Thymus (tissue), 11 donors: ENCODE data around the gene REC8. TPM values are rescaled to one million over a fixed set of nuclear protein-coding genes. Genes with fewer than 3 reads are reported as not detected.

Source experiments
- DNase-seq, 9 donors: peaks; one replicate each; pipeline ENCODE4 v3.0.0-alpha.2; 2013; ENCODE audit warnings: low spot score in 9 of 9, low read depth in 6 of 9, missing footprints in 1 of 9
- H3K27ac ChIP-seq, 2 donors: one replicate each; pipeline ENCODE4 v1.5.1; 2013; ENCODE audit warnings: control low read depth in 1 of 2, low read depth in 1 of 2, low read length in 1 of 2, mild to moderate bottlenecking in 1 of 2, moderate library complexity in 1 of 2
- H3K27me3 ChIP-seq, 2 donors: one replicate each; pipeline ENCODE4 v1.5.1; 2013; ENCODE audit warnings: low read length in 1 of 2; ENCODE audit not compliant: control insufficient read depth in 2 of 2, insufficient read depth in 1 of 2
- H3K36me3 ChIP-seq, 2 donors: one replicate each; pipeline ENCODE4 v1.5.1; 2013; ENCODE audit warnings: low read length in 1 of 2, mild to moderate bottlenecking in 1 of 2, moderate library complexity in 1 of 2; ENCODE audit not compliant: control insufficient read depth in 2 of 2, insufficient read depth in 2 of 2
- H3K4me1 ChIP-seq, 2 donors: one replicate each; pipeline ENCODE4 v1.5.1; 2013; ENCODE audit warnings: low read length in 2 of 2; ENCODE audit not compliant: control insufficient read depth in 2 of 2, insufficient read depth in 2 of 2
- H3K4me3 ChIP-seq, 2 donors: one replicate each; pipeline ENCODE4 v1.5.1; 2013; ENCODE audit warnings: low read length in 2 of 2, control low read depth in 1 of 2, mild to moderate bottlenecking in 1 of 2
- H3K9me3 ChIP-seq, 2 donors: one replicate each; pipeline ENCODE4 v1.5.1; 2013; ENCODE audit warnings: low read length in 1 of 2, mild to moderate bottlenecking in 1 of 2; ENCODE audit not compliant: control insufficient read depth in 2 of 2, insufficient read depth in 1 of 2
- WGBS: extraction: QIAGEN DNeasy Blood & Tissue Kit; methylation state at CpG from one replicate; pipeline ENCODE4 v1.1.7; 2013; 5-methylcytosine and 5-hydroxymethylcytosine counted together
- polyA plus RNA-seq: library from polyadenylated mRNA; stranded (reverse); fragments of 200-250 nt; gene quantifications from one replicate; pipeline ENCODE4 v1.2.3, GENCODE V29; 2013
- total RNA-seq: library from RNA; stranded (reverse); fragments of 120-200 nt; gene quantifications from one replicate; pipeline ENCODE4 v1.2.4, GENCODE V29; 2013
- donor health status: healthy.

REC8 gene
- total and polyA plus RNA-seq, 2 donors, result 17.7 to 47.8 TPM

- Histone ChIP-seq H3K27me3 (no peaks in the 10 kb centered on the region), H3K36me3 (peaks cover 3 to 6% of the 10 kb centered on the region in 2 donors), H3K4me3 (no peak overlapping the region), H3K4me1 (no peaks in the 10 kb centered on the region), H3K27ac (no peak overlapping the region), H3K9me3 (no peaks in the 10 kb centered on the region)
- DNase-seq, result no peak
- WGBS, result 95% methylated on average over 7 of the region's 7 CpGs
Observed at GRCh38 chr14:24224618-24225071, 52.8 kb downstream of the REC8 start.

- Histone ChIP-seq H3K9me3 (peaks cover 0 to 1% of the 10 kb centered on the region in 2 donors), H3K4me1 (peaks cover 6 to 7% of the 10 kb centered on the region in 2 donors), H3K4me3 (no peak overlapping the region), H3K27me3 (no peaks in the 10 kb centered on the region), H3K27ac (no peak overlapping the region), H3K36me3 (peaks cover 3 to 6% of the 10 kb centered on the region in 2 donors)
- DNase-seq, result no peak
- 100% methylated on average over 1 of the region's 1 CpG for WGBS
Observed at GRCh38 chr14:24226473-24226872, 54.6 kb downstream of the REC8 start.

- Histone ChIP-seq H3K9me3 (peaks cover 0 to 4% of the 10 kb centered on the region in 2 donors), H3K4me3 (no peak overlapping the region), H3K27me3 (no peaks in the 10 kb centered on the region), H3K27ac (no peak overlapping the region), H3K36me3 (peaks cover 3 to 6% of the 10 kb centered on the region in 2 donors), H3K4me1 (peaks cover 14 to 22% of the 10 kb centered on the region in 2 donors)
- no peak for DNase-seq
- WGBS, result 63% methylated on average over 1 of the region's 1 CpG
Observed at GRCh38 chr14:24228902-24229301, 57.0 kb downstream of the REC8 start.

Other genes starting within 250 kb of the REC8 start
Only the 30 nearest of the 32 such genes appear.
- gene DHRS4L2, start 183.2 kb upstream of the REC8 start, total RNA-seq, result 22.4 TPM
- 39.6 TPM for gene DHRS4L2, start 183.2 kb upstream of the REC8 start, polyA plus RNA-seq
- gene CARMIL3, start 120.1 kb upstream of the REC8 start, total RNA-seq, result 0.52 TPM
- gene CARMIL3, start 120.1 kb upstream of the REC8 start, polyA plus RNA-seq, result 0.89 TPM
- 0.05 TPM for gene CPNE6, start 100.5 kb upstream of the REC8 start, total RNA-seq
- gene CPNE6, start 100.5 kb upstream of the REC8 start, polyA plus RNA-seq, result 0.34 TPM
- gene PCK2, start 77.8 kb upstream of the REC8 start, total RNA-seq, result 6.7 TPM
- 11.6 TPM for gene PCK2, start 77.8 kb upstream of the REC8 start, polyA plus RNA-seq
- gene DCAF11, start 57.3 kb upstream of the REC8 start, total RNA-seq, result 66.7 TPM
- 36.6 TPM for gene DCAF11, start 57.3 kb upstream of the REC8 start, polyA plus RNA-seq
- 3.4 TPM for gene NRL, start 57.1 kb upstream of the REC8 start, total RNA-seq
- 4.7 TPM for gene NRL, start 57.1 kb upstream of the REC8 start, polyA plus RNA-seq
- gene FITM1, start 41.4 kb upstream of the REC8 start, total RNA-seq, result 0.80 TPM
- gene FITM1, start 41.4 kb upstream of the REC8 start, polyA plus RNA-seq, result 3.5 TPM
- gene PSME1, start 35.9 kb upstream of the REC8 start, total RNA-seq, result 280 TPM
- gene PSME1, start 35.9 kb upstream of the REC8 start, polyA plus RNA-seq, result 255 TPM
- 26.8 TPM for gene EMC9, start 30.5 kb upstream of the REC8 start, total RNA-seq
- gene EMC9, start 30.5 kb upstream of the REC8 start, polyA plus RNA-seq, result 40.8 TPM
- 387 TPM for gene PSME2, start 25.5 kb upstream of the REC8 start, total RNA-seq
- 420 TPM for gene PSME2, start 25.5 kb upstream of the REC8 start, polyA plus RNA-seq
- 44.9 TPM for gene RNF31, start 24.6 kb upstream of the REC8 start, total RNA-seq
- 105 TPM for gene RNF31, start 24.6 kb upstream of the REC8 start, polyA plus RNA-seq
- 117 TPM for gene IRF9, start 10.8 kb upstream of the REC8 start, total RNA-seq
- 167 TPM for gene IRF9, start 10.8 kb upstream of the REC8 start, polyA plus RNA-seq
- gene IPO4, start 16.7 kb downstream of the REC8 start, total RNA-seq, result 19.3 TPM
- gene IPO4, start 16.7 kb downstream of the REC8 start, polyA plus RNA-seq, result 12.1 TPM
- 18.2 TPM for gene TM9SF1, start 23.4 kb downstream of the REC8 start, total RNA-seq
- gene TM9SF1, start 23.4 kb downstream of the REC8 start, polyA plus RNA-seq, result 12.5 TPM
- gene TSSK4, start 33.6 kb downstream of the REC8 start, total RNA-seq, result not detected
- 0.02 TPM for gene TSSK4, start 33.6 kb downstream of the REC8 start, polyA plus RNA-seq
- 76.9 TPM for gene CHMP4A, start 41.4 kb downstream of the REC8 start, total RNA-seq
- 151 TPM for gene CHMP4A, start 41.4 kb downstream of the REC8 start, polyA plus RNA-seq
- gene MDP1, start 44.0 kb downstream of the REC8 start, total RNA-seq, result 47.9 TPM
- gene MDP1, start 44.0 kb downstream of the REC8 start, polyA plus RNA-seq, result 48.8 TPM
- gene NEDD8, start 60.3 kb downstream of the REC8 start, total RNA-seq, result 259 TPM
- 214 TPM for gene NEDD8, start 60.3 kb downstream of the REC8 start, polyA plus RNA-seq
- 67.0 TPM for gene GMPR2, start 60.8 kb downstream of the REC8 start, total RNA-seq
- 53.6 TPM for gene GMPR2, start 60.8 kb downstream of the REC8 start, polyA plus RNA-seq
- 68.8 TPM for gene TINF2, start 70.5 kb downstream of the REC8 start, total RNA-seq
- gene TINF2, start 70.5 kb downstream of the REC8 start, polyA plus RNA-seq, result 81.6 TPM
- 1.5 TPM for gene TGM1, start 91.1 kb downstream of the REC8 start, total RNA-seq
- gene TGM1, start 91.1 kb downstream of the REC8 start, polyA plus RNA-seq, result 41.0 TPM
- 14.8 TPM for gene RABGGTA, start 99.5 kb downstream of the REC8 start, total RNA-seq
- 40.4 TPM for gene RABGGTA, start 99.5 kb downstream of the REC8 start, polyA plus RNA-seq
- gene DHRS1, start 127.7 kb downstream of the REC8 start, total RNA-seq, result 10.2 TPM
- 59.6 TPM for gene DHRS1, start 127.7 kb downstream of the REC8 start, polyA plus RNA-seq
- 14.9 TPM for gene NOP9, start 127.8 kb downstream of the REC8 start, total RNA-seq
- 7.9 TPM for gene NOP9, start 127.8 kb downstream of the REC8 start, polyA plus RNA-seq
- gene CIDEB, start 135.9 kb downstream of the REC8 start, total RNA-seq, result 8.1 TPM
- 13.4 TPM for gene CIDEB, start 135.9 kb downstream of the REC8 start, polyA plus RNA-seq
- 5.5 TPM for gene LTB4R2, start 138.1 kb downstream of the REC8 start, total RNA-seq
- gene LTB4R2, start 138.1 kb downstream of the REC8 start, polyA plus RNA-seq, result 6.5 TPM
- gene LTB4R, start 139.4 kb downstream of the REC8 start, total RNA-seq, result 4.4 TPM
- gene LTB4R, start 139.4 kb downstream of the REC8 start, polyA plus RNA-seq, result 73.3 TPM
- gene ADCY4, start 163.0 kb downstream of the REC8 start, total RNA-seq, result 1.9 TPM
- gene ADCY4, start 163.0 kb downstream of the REC8 start, polyA plus RNA-seq, result 17.6 TPM
- 10.9 TPM for gene RIPK3, start 167.9 kb downstream of the REC8 start, total RNA-seq
- 15.2 TPM for gene RIPK3, start 167.9 kb downstream of the REC8 start, polyA plus RNA-seq
- gene NFATC4, start 196.1 kb downstream of the REC8 start, total RNA-seq, result 16.6 TPM
- gene NFATC4, start 196.1 kb downstream of the REC8 start, polyA plus RNA-seq, result 79.8 TPM